K562 (cell line): ENCODE data around the gene DGKB. TPM values are rescaled to one million over a fixed set of nuclear protein-coding genes. Genes with fewer than 3 reads are reported as not detected.

Experiments used
- ATAC-seq: fragments of 200-7000 bp; cut with Tn5 transposase; 3 replicates; pipeline ENCODE4 v1.9.1; 2020; ENCODE audit warnings: moderate library complexity
- BruUV-seq: library from RNA; stranded (reverse); fragments of 400-500 nt; replicated peaks from 2 replicates; lab custom pipeline; 2021; lab: Mats Ljungman, UMichigan
- CTCF ChIA-PET: fragments of 300-600 bp; formaldehyde crosslinking; extraction: SDS; loops from one replicate; lab custom pipeline; 2021; ENCODE audit warnings: low intra/inter-chr PET ratio; lab: Yijun Ruan, JAX
- POLR2A ChIA-PET: fragments of 300-600, 350-650 bp; sonication (Branson Sonifier 250); formaldehyde crosslinking; extraction: SDS; loops from one replicate; lab custom pipeline; 2021; ENCODE audit warnings: antibody characterized with exemption, inconsistent platforms; lab: Yijun Ruan, JAX
- DNase-seq, 4 experiments: peaks; one replicate each; pipeline versions ENCODE4 v3.0.0 to v3.0.0-alpha.2; 2011 to 2018; ENCODE audit warnings: low spot score in 3 of 4, mixed read lengths in 3 of 4; ENCODE audit errors: extremely low read depth in 1 of 4
- FAIRE-seq: peaks from 2 replicates; lab custom pipeline; 2011; peaks lifted over from hg19 to GRCh38; lab: Jason Lieb, UNC
- H2AFZ ChIP-seq: 2 replicates; pipeline ENCODE4 v1.6.0; 2011; ENCODE audit warnings: low read depth, low read length, control low read depth, inconsistent platforms
- H3K27ac ChIP-seq: fragments of 200-600 bp; 3 replicates; pipeline ENCODE4 v1.8.0; 2011; ENCODE audit warnings: low read depth, mild to moderate bottlenecking, control low read depth, inconsistent platforms, low read length, moderate library complexity, mixed read lengths; ENCODE audit errors: extremely low read depth
- H3K27me3 ChIP-seq, 2 experiments: fragments of 300-600 bp in 1 of 2; 2 replicates in 1 of 2; 3 replicates in 1 of 2; pipeline versions ENCODE4 v1.6.0 to v1.8.0; 2011; ENCODE audit warnings: inconsistent platforms in 2 of 2, low read length in 2 of 2, mild to moderate bottlenecking in 1 of 2, mixed read lengths in 1 of 2, moderate library complexity in 1 of 2; ENCODE audit not compliant: control insufficient read depth in 2 of 2, insufficient read depth in 2 of 2
- H3K36me3 ChIP-seq: fragments of 300-600 bp; 3 replicates; pipeline ENCODE4 v1.8.0; 2011; ENCODE audit warnings: mild to moderate bottlenecking, low read length, inconsistent platforms; ENCODE audit not compliant: control insufficient read depth, insufficient read depth
- H3K4me1 ChIP-seq, 2 experiments: fragments of 200-600 bp in 1 of 2; replicated peaks in 1 of 2; 2 replicates in 1 of 2; 3 replicates in 1 of 2; pipeline versions ENCODE4 v1.5.1 to v1.8.0; 2011; ENCODE audit warnings: inconsistent platforms in 2 of 2, low read length in 2 of 2, mild to moderate bottlenecking in 1 of 2, mixed read lengths in 1 of 2, moderate library complexity in 1 of 2; ENCODE audit not compliant: control insufficient read depth in 2 of 2, insufficient read depth in 2 of 2
- H3K4me2 ChIP-seq: 2 replicates; pipeline ENCODE4 v1.6.1; 2011; ENCODE audit warnings: low read length, control low read depth, inconsistent platforms, mixed read lengths; ENCODE audit not compliant: insufficient read depth
- H3K4me3 ChIP-seq: fragments of 200-600 bp; sonication (generic), shearing (Covaris generic); 2 replicates; pipeline ENCODE4 v1.5.1; 2016; ENCODE audit warnings: control low read depth, inconsistent platforms
- H3K79me2 ChIP-seq: fragments of 200-600 bp; 3 replicates; pipeline ENCODE4 v1.8.0; 2011; ENCODE audit warnings: low read length, inconsistent platforms; ENCODE audit not compliant: control insufficient read depth, insufficient read depth
- H3K9ac ChIP-seq, 2 experiments: 2 replicates each; pipeline versions ENCODE4 v1.6.0 to v1.6.1; 2011; ENCODE audit warnings: low read depth in 2 of 2, low read length in 2 of 2, control low read depth in 1 of 2, inconsistent platforms in 1 of 2, mild to moderate bottlenecking in 1 of 2, mixed read lengths in 1 of 2; ENCODE audit not compliant: insufficient read depth in 1 of 2
- H3K9me1 ChIP-seq: one replicate; pipeline ENCODE4 v1.6.0; 2011; ENCODE audit warnings: inconsistent platforms, mild to moderate bottlenecking, low read length, moderate library complexity; ENCODE audit not compliant: control insufficient read depth, insufficient read depth
- H3K9me3 ChIP-seq: replicated peaks from 2 replicates; pipeline ENCODE4 v1.5.1; 2011; ENCODE audit warnings: low read depth, low read length, inconsistent platforms; ENCODE audit not compliant: control insufficient read depth, insufficient read depth
- H4K20me1 ChIP-seq: replicated peaks from 2 replicates; pipeline ENCODE4 v1.6.1; 2011; ENCODE audit warnings: low read length, inconsistent platforms, mixed read lengths; ENCODE audit not compliant: control insufficient read depth, insufficient read depth
- CBX3 ChIP-seq, 2 experiments: IDR thresholded peaks; 1 replicate in 1 of 2; 2 replicates in 1 of 2; pipeline ENCODE4 v1.6.1; 2012; ENCODE audit warnings: inconsistent platforms in 2 of 2, low read length in 2 of 2, borderline replicate concordance in 1 of 2, control low read depth in 1 of 2
- MAFF ChIP-seq: IDR thresholded peaks from 2 replicates; pipeline ENCODE4 v1.6.1; 2012; ENCODE audit warnings: low read length, improper control_type of control experiment
- MIER1 ChIP-seq: fragments of 450-650 bp; IDR thresholded peaks from 2 replicates; pipeline ENCODE4 v1.6.1; 2016; ENCODE audit warnings: antibody characterized with exemption, mild to moderate bottlenecking, low read depth
- OTX1 ChIP-seq: fragments of 450-650 bp; formaldehyde crosslinking; IDR thresholded peaks from 2 replicates; pipeline ENCODE4 v1.4.0; 2022; ENCODE audit warnings: mild to moderate bottlenecking
- PHB ChIP-seq: fragments of 250-450 bp; sonication (Bioruptor Pico); IDR thresholded peaks from 2 replicates; pipeline ENCODE4 v1.5.0; 2021
- ZC3H8 ChIP-seq: fragments of 450-650 bp; IDR thresholded peaks from 2 replicates; pipeline ENCODE4 v1.6.1; 2017
- ZFPM2 ChIP-seq: fragments of 250-450 bp; sonication (Bioruptor Pico); IDR thresholded peaks from 2 replicates; pipeline ENCODE4 v1.5.1; 2022; ENCODE audit warnings: mild to moderate bottlenecking
- ZNF778 ChIP-seq: fragments of 450-650 bp; formaldehyde crosslinking; IDR thresholded peaks from 2 replicates; pipeline ENCODE4 v1.4.0; 2020; ENCODE audit warnings: mild to moderate bottlenecking, moderate library complexity
- WGBS: fragments of 100-300 bp; shearing (Covaris generic); methylation state at CpG from one replicate; pipeline ENCODE4 v1.1.6; 2016; ENCODE audit warnings: low coverage, mixed read lengths; ENCODE audit not compliant: insufficient coverage; ENCODE audit errors: missing lambda C conversion rate; 5-methylcytosine and 5-hydroxymethylcytosine counted together
- in situ Hi-C: fragments of 300-500 bp; cut with MboI; formaldehyde crosslinking; loops from 4 replicates; pipeline ENCODE4 v1.15.0; 2018; ENCODE audit warnings: inconsistent platforms, mixed read lengths
- intact Hi-C: fragments of 100-400 bp; cut with micrococcal nuclease; formaldehyde crosslinking; loops from 2 replicates; pipeline ENCODE4 v1.14.2; 2022
- polyA plus RNA-seq, 8 experiments: library from polyadenylated mRNA; depleted of rRNA in 4 of 8; stranded (reverse) in 5 of 8; unstranded in 3 of 8; fragments of >200 nt; fragmentation: Nextera tagmentation in 2 of 8; fragmentation: Illumina TruSeq in 1 of 8; extraction: Ambion mirVana in 2 of 8; extraction: Trizol in 1 of 8; gene quantifications; 2 replicates each; pipeline versions ENCODE4 v1.2.1 to v1.2.3, GENCODE V29; 2011 to 2014; ENCODE audit warnings: inconsistent platforms in 1 of 8, missing spikeins in 1 of 8
- total RNA-seq, 7 experiments: library from RNA; depleted of rRNA in 6 of 7; stranded (reverse); fragments of >200 nt in 6 of 7; fragmentation: Illumina TruSeq in 2 of 7; extraction: Trizol in 2 of 7; gene quantifications; 2 replicates each; pipeline versions ENCODE4 v1.2.1 to v1.2.3, GENCODE V29; 2011 to 2021; ENCODE audit warnings: low replicate concordance in 1 of 7
- TF ChIP-seq, protein P1 (sequence below): IDR thresholded peaks from 3 replicates; pipeline ENCODE4 v1.6.1; 2011; ENCODE audit warnings: borderline replicate concordance, mild to moderate bottlenecking, moderate library complexity; ENCODE audit not compliant: insufficient read length; ENCODE audit errors: extremely low read depth

DGKB gene
- total and polyA plus RNA-seq, 9 of the 15 experiments (the other 6 are each of a cell fraction or from before 2014, with no cell fraction given) = 0.01 TPM; not detected in 8

GRCh38 chr7:14630048-14630447, 272.5 kb downstream of the DGKB start:
- Histone ChIP-seq H3K36me3 (no peaks in the 10 kb centered on the region), H3K4me1 (no peaks in the 10 kb centered on the region), H3K4me2 (no peak overlapping the region), H3K27me3 (no peaks in the 10 kb centered on the region), H3K4me3 (no peak overlapping the region), H3K9ac (no peak overlapping the region), H3K27ac (no peak overlapping the region), H4K20me1 (no peaks in the 10 kb centered on the region), H3K79me2 (no peaks in the 10 kb centered on the region), H3K9me1 (no peaks in the 10 kb centered on the region), H2AFZ (no peak overlapping the region), H3K9me3 (no peaks in the 10 kb centered on the region; the same call in 1 of the 2 replicates)
- in situ Hi-C loops (no loop called here), intact Hi-C loops (no loop called here)
- WGBS = 22% methylated on average over 2 of the region's 2 CpGs
- POLR2A ChIA-PET = no interaction called here
- no TSS peak for BruUV-seq
- no peak for FAIRE-seq
- no peak for ATAC-seq
- CTCF ChIA-PET = no interaction called here
- no peak for DNase-seq
- TF ChIP-seq, protein P1, sequence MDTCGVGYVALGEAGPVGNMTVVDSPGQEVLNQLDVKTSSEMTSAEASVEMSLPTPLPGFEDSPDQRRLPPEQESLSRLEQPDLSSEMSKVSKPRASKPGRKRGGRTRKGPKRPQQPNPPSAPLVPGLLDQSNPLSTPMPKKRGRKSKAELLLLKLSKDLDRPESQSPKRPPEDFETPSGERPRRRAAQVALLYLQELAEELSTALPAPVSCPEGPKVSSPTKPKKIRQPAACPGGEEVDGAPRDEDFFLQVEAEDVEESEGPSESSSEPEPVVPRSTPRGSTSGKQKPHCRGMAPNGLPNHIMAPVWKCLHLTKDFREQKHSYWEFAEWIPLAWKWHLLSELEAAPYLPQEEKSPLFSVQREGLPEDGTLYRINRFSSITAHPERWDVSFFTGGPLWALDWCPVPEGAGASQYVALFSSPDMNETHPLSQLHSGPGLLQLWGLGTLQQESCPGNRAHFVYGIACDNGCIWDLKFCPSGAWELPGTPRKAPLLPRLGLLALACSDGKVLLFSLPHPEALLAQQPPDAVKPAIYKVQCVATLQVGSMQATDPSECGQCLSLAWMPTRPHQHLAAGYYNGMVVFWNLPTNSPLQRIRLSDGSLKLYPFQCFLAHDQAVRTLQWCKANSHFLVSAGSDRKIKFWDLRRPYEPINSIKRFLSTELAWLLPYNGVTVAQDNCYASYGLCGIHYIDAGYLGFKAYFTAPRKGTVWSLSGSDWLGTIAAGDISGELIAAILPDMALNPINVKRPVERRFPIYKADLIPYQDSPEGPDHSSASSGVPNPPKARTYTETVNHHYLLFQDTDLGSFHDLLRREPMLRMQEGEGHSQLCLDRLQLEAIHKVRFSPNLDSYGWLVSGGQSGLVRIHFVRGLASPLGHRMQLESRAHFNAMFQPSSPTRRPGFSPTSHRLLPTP = no peak
- no peak for TF ChIP-seq CBX3 (IDR thresholded peaks at IDR 0.05; ENCODE audit: borderline replicate concordance in 1 of 2, low read length in 2 of 2)
- no peak for TF ChIP-seq ZC3H8
- TF ChIP-seq MIER1 = no peak
- TF ChIP-seq ZNF778 (CRISPR knock-in tag) = no peak
- TF ChIP-seq ZFPM2 (CRISPR knock-in tag) = no peak
- no peak for TF ChIP-seq MAFF
- no peak for TF ChIP-seq PHB (CRISPR knock-in tag)
- no peak for TF ChIP-seq OTX1 (CRISPR knock-in tag)
